GM23338 (cell line): ENCODE measurements around the gene DEPDC5.

Source experiments
- CREB1 ChIP-seq: fragments of 250-450 bp; sonication (Bioruptor Pico); IDR thresholded peaks from 2 replicates; pipeline ENCODE4 v1.5.0; 2020; ENCODE audit warnings: low read depth, mild to moderate bottlenecking, moderate library complexity
- CTCF ChIP-seq, 2 experiments: fragments of 200-600 bp in 1 of 2; sonication (generic) in 1 of 2; conservative IDR thresholded peaks; 2 replicates each; pipeline versions ENCODE4 v1.5.1 to v1.6.1; 2016 to 2017; ENCODE audit warnings: antibody characterized with exemption in 2 of 2, low read depth in 2 of 2, mild to moderate bottlenecking in 2 of 2, moderate library complexity in 1 of 2
- ETS1 ChIP-seq: IDR thresholded peaks from 2 replicates; pipeline ENCODE4 v1.6.1; 2016; ENCODE audit warnings: antibody characterized with exemption
- EZH2 ChIP-seq: fragments of 200-600 bp; sonication (generic); IDR thresholded peaks from one replicate; pipeline ENCODE4 v1.8.0; 2017; ENCODE audit warnings: antibody characterized with exemption, mild to moderate bottlenecking, low read depth; ENCODE audit not compliant: unreplicated experiment
- JUNB ChIP-seq: IDR thresholded peaks from one replicate; pipeline ENCODE4 v1.6.1; 2016; ENCODE audit warnings: antibody characterized with exemption; ENCODE audit not compliant: unreplicated experiment
- POLR2AphosphoS5 ChIP-seq: IDR thresholded peaks from 2 replicates; pipeline ENCODE4 v1.6.1; 2016; ENCODE audit warnings: antibody characterized with exemption, low read depth
- REST ChIP-seq: IDR thresholded peaks from one replicate; pipeline ENCODE4 v1.6.1; 2018; ENCODE audit warnings: antibody characterized with exemption; ENCODE audit not compliant: unreplicated experiment
- ZNF114 ChIP-seq: fragments of 250-450 bp; sonication (Bioruptor Pico); IDR thresholded peaks from 2 replicates; pipeline ENCODE4 v1.5.0; 2020; ENCODE audit warnings: mild to moderate bottlenecking, moderate library complexity

- TF ChIP-seq EZH2 (no peak), CTCF (conservative IDR thresholded peaks at IDR 0.05; ENCODE audit: low read depth in 2 of 2) (no peak), REST (no peak), ZNF114 (no peak), CREB1 (CRISPR knock-in tag) (no peak), POLR2AphosphoS5 (no peak), ETS1 (no peak), JUNB (no peak)
Measured at GRCh38 chr22:31753005-31753633, 700 bp upstream of the DEPDC5 start.
